HG03064 (cell line): ENCODE data around the gene IL1RAP.
"Not testable (repeated sequence)": the region's sequence is repeated elsewhere in the genome, so short reads cannot be mapped to it uniquely, and the experiment has no call there.

Source experiments
- ATAC-seq: cut with Tn5 transposase; IDR thresholded peaks from one replicate; pipeline ENCODE4 v1.9.1; 2021; ENCODE audit warnings: low read depth; ENCODE audit not compliant: unreplicated experiment

Gene IL1RAP

DNA sequence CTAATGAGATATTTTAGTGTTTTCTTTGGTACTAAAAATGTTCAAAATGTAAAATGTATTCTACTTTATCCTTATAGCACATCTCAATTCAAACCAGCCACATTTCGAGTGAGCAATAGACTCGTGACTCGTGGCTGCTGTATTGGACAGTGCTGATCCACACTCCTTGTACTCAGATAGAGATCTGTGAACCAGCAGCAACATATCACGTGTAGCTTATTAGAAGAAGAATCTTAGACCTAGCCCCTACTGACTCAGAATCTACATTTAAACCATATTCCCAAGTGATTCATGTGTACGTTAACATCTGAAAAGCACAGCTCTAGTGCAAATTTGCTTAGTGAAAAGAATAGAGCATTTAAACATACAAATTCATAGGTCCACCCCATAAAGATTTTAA lies 130.9 kb downstream of the IL1RAP start:
- no peak for ATAC-seq

DNA sequence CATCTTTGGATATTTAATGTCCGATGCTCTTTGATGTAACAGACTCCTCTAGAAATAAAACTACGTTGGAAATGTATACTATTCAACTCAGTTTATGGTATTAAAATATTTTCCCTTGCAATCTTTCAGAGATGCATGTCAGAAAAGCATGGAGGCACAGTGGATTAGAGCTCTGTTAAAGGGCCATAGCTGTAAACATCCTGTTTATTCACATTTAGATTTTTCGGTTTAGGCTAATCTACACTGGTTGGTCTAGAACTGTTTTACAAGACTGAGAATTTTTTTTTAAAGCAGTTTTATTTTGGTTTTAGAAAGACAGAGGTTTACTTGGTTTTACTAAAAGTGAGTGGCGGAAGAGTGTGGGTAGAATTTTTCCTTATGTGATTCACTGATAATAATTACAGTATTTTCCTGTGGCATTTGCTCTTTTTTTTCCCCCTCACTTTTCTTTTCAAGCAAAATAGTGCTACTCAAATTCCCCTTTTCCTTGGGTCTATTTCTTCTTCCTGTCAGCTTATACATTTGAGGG lies 132.1 kb downstream of the IL1RAP start:
- ATAC-seq = no peak

DNA sequence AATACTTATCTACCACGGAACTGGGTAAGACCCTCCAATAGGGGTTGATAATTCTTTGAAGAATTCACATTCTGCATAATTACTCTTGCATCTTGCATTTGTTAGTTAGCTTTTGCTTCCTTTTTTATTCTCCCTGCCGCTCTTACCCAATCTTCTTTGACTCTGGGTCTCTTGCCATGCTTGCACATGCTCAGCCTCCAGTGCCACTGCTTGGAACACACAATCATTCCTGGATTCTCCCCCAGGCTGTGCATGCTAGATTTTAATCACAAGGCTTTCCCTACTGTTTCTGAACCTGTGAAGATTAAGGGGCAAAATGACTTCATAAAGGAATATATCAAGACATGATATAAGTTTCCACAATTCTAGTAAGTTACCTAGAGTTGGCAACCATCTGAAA lies 133.1 kb downstream of the IL1RAP start:
- no peak for ATAC-seq

DNA sequence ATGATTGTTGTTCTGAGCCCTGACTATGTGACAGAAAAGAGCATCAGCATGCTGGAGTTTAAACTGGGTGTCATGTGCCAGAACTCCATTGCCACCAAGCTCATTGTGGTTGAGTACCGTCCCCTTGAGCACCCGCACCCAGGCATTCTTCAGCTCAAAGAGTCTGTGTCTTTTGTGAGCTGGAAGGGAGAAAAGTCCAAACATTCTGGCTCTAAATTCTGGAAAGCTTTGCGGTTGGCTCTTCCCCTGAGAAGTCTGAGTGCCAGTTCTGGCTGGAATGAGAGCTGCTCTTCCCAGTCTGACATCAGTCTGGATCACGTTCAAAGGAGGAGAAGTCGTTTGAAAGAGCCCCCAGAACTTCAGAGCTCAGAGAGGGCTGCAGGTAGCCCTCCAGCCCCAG lies 142.0 kb downstream of the IL1RAP start:
- ATAC-seq = no peak

DNA sequence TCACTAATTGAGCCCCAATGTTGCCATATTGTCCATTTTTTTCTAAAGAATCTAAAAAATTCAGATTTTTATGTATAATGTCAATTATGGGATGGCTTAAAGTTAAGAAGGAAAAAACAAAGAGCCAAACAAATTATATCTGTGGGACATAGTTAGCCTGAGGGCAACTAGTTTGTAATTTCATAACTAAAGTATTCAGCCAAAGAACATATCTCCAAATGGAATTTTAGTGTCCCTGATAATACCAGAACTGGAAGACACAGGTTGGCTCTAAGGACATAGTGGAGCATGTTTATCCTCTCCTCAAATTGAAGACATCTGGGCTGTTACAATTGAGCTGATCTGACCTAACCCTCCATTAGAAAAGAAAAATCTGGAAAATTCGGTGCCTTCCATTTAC lies 144.2 kb downstream of the IL1RAP start:
- ATAC-seq = no peak

DNA sequence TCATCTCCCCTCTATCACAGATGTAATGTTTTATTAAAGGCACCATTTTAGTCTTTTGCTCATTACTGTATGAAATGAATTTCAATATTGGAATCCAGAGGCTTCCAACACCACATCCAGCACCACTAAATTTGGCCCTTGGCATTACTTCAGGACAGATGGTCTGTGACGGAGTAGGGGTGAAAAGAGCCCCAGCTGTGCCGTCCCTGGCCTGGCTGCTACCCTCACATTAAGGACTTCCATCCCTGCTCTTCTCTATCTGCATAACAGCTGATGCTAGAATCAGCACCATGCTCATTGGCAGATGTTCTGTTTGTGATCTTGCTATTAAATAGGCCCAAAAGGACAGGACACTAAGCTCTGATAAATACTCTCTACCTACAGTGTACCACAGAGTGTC lies 152.9 kb downstream of the IL1RAP start:
- ATAC-seq = no peak

DNA sequence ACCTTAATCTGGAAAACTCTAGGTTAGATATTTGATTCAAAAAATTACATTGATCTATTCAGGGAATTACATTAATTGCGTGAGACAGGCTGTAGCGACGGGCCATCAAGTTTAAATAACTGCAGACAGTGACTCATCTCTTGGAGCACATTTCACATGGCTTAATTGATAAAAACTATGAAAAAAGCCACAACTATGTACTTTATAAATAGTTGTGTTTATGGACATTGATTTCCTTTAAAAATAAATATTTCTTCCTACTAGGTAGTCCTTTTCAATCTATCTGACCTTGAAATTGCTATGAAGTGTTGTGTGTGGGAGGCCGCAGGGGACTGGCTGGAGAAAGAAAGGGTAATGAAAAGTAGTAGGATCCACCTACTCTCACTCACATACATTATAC lies 157.8 kb downstream of the IL1RAP start:
- ATAC-seq = no peak

- ATAC-seq = no peak
Observed at GRCh38 chr3:190673148-190673547, 159.3 kb downstream of the IL1RAP start.

- ATAC-seq = no peak
Observed at GRCh38 chr3:190676481-190676880, 162.6 kb downstream of the IL1RAP start.

DNA sequence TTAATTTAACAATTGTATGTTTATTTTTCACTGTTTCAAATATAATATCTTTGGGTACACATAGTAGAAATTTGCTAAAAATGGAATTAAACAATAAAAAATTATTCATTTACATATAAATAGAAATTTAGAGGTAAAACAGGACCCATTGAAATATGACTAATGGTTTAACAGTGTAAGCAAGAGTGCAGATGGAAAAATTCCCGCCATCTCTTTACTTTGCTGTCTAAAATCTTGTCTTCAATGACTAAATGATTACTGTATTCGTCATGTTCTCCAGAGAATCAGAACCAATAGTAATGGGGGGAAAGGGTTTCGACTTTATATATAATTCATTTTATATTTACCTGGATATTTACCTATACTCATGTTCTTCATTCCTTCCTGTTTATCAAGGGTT lies 163.1 kb downstream of the IL1RAP start:
- ATAC-seq = no peak

- not testable (repeated sequence) for ATAC-seq
Observed at GRCh38 chr3:190677868-190678267, 164.0 kb downstream of the IL1RAP start.

DNA sequence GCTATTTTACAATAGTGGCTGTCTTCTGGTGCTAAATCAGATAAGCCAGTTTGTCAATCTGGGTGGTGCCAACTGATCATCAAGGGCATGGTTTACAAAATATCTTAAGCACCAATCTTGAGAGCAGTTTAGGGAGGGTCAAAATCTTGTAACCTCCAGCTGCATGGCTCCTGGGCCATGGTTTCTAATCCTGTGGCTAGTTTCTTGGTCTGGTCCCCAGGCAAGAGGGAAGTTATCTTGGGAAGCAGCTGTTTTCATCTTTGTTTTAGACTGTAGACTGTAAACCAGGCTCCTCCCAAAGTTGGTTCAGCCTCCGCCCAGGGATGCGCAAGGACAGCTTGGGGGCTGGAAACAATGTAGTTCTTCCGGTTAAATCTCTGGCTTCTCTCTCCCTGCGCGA lies 166.8 kb downstream of the IL1RAP start:
- ATAC-seq = no peak

DNA sequence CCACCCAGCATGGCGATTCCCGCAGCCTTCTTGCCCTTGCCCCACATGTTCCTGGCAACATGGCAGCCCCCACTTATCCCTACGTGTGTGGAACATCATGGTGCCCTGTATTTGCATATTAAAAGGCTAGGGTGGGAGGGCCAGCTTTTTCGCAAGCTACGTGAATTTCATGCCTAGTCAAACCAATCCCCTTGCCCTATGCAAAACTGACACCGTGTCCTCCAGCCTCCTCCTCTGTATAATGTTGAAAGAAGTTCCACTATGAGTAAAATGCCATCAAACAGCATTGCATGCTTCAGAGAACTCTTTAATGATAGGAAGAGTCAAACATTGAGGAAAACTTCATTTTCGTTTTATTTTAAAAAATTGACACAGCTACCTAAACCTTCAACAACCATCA lies 170.9 kb downstream of the IL1RAP start:
- ATAC-seq = no peak

- no peak for ATAC-seq
Observed at GRCh38 chr3:190686011-190686410, 172.1 kb downstream of the IL1RAP start.

- no peak for ATAC-seq
Observed at GRCh38 chr3:190690246-190690645, 176.4 kb downstream of the IL1RAP start.

- no peak for ATAC-seq
Observed at GRCh38 chr3:190692256-190692655, 178.4 kb downstream of the IL1RAP start.

GRCh38 chr3:190694335-190695001 lies 180.6 kb downstream of the IL1RAP start:
- ATAC-seq = no peak

- no peak for ATAC-seq
Observed at GRCh38 chr3:190695225-190695624, 181.3 kb downstream of the IL1RAP start.

DNA sequence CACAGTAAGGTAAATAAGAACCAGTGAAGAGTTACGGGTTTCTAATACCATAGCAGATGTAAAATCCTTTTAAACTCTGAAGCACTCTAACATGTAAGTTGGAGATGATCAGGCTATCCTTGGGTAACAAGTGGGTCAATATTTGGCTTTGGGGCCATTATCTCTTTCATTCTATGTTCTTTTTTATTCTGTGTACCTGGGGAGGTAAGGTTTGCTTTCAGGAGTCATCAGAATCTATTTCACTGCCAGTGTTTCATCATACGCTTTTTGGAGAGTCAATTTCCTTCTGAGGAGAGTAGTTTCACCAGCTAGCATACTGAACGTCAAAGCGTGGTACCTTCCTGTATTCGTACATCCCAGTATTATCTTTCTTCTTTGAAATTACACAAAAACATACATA lies 182.1 kb downstream of the IL1RAP start:
- no peak for ATAC-seq

- ATAC-seq = no peak
Observed at GRCh38 chr3:190696777-190697501, 183.1 kb downstream of the IL1RAP start.

DNA sequence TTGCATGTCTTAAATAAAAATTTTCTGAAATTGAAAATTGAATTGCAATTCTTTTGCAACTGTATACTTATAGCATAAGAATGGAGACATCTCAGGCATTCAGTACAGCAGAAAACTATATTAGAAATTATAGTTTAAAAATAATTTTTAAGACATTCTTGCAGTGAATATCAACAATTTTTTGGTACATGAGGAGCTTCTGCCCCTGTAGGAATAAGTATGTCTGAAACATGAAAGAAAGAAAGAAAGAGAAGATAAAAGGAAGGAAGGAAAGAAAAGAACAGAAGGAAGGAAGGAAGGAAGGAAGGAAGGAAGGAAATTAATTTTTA lies 183.6 kb downstream of the IL1RAP start:
- ATAC-seq = no peak

GRCh38 chr3:190697901-190698300 lies 184.0 kb downstream of the IL1RAP start:
- ATAC-seq = no peak
